Ramos (cell line): ENCODE results near the gene HHIP.
"Not testable (repeated sequence)": the region's sequence is repeated elsewhere in the genome, so short reads cannot be mapped to it uniquely, and the experiment has no call there.

Source experiments
- in situ Hi-C: fragments of 300-500 bp; cut with MboI; formaldehyde crosslinking; loops from one replicate; pipeline ENCODE4 v1.14.3; 2022; ENCODE audit warnings: low sequenced_read_pairs; ENCODE audit not compliant: unreplicated experiment

The HHIP gene

GRCh38 chr4:144739511-144740033 is 93.6 kb downstream of the HHIP start:
- in situ Hi-C loops, result no loop called here

GRCh38 chr4:144740316-144740715 is 94.4 kb downstream of the HHIP start:
- in situ Hi-C loops, result no loop called here

- in situ Hi-C loops, result no loop called here
These were observed 103.0 kb downstream of the HHIP start for GRCh38 chr4:144748814-144749555.

GRCh38 chr4:144750348-144750747 is 104.4 kb downstream of the HHIP start:
- in situ Hi-C loops, result no loop called here

- in situ Hi-C loops, result no loop called here
These were observed 108.8 kb downstream of the HHIP start for GRCh38 chr4:144754562-144755410.

GRCh38 chr4:144757969-144758368 is 112.0 kb downstream of the HHIP start:
- in situ Hi-C loops, result no loop called here

- in situ Hi-C loops, result not testable (repeated sequence)
These were observed 122.9 kb downstream of the HHIP start for GRCh38 chr4:144768809-144769208.

- in situ Hi-C loops, result no loop called here
These were observed 132.4 kb downstream of the HHIP start for GRCh38 chr4:144778364-144778763.

- in situ Hi-C loops, result no loop called here
These were observed 136.4 kb downstream of the HHIP start for GRCh38 chr4:144782345-144782744.

- in situ Hi-C loops, result no loop called here
These were observed 140.0 kb downstream of the HHIP start for GRCh38 chr4:144785961-144786360.

GRCh38 chr4:144787365-144788258 is 141.7 kb downstream of the HHIP start:
- in situ Hi-C loops, result no loop called here

GRCh38 chr4:144788469-144788868 is 142.5 kb downstream of the HHIP start:
- in situ Hi-C loops, result no loop called here

GRCh38 chr4:144791933-144792332 is 146.0 kb downstream of the HHIP start:
- in situ Hi-C loops, result not testable (repeated sequence)
